Measurements from ENCODE around the gene EBF3.
A peak's percentile ranks its signal among the peaks of the same experiment; 100 is the strongest.

Gene EBF3

GRCh38 chr10:129853562-129853903 lies 110.5 kb downstream of the EBF3 start:
- Histone ChIP-seq H3K27ac (ENCODE audit: low read length) (no peak overlapping the region), H3K4me3 (ENCODE audit: low read depth in 1 of 2, low read length in 2 of 2) (no peak overlapping the region), H4K20me1 (ENCODE audit: insufficient read depth, low read length) (no peaks in the 10 kb centered on the region), H2AFZ (ENCODE audit: low read depth, low read length) (no peak overlapping the region), H3K79me2 (ENCODE audit: insufficient read depth, low read length) (no peaks in the 10 kb centered on the region), H3K9ac (ENCODE audit: low read depth, low read length) (no peak overlapping the region), H3K4me2 (ENCODE audit: insufficient read depth, low read length) (no peak overlapping the region), H3K9me3 (ENCODE audit: insufficient read depth, low read length, severe bottlenecking) (no peaks in the 10 kb centered on the region), H3K27me3 (ENCODE audit: insufficient read depth, low read length, poor library complexity) (no peaks in the 10 kb centered on the region), H3K4me1 (ENCODE audit: insufficient read depth, low read length) (no peaks in the 10 kb centered on the region), H3K36me3 (ENCODE audit: insufficient read depth, low read length) (no peaks in the 10 kb centered on the region)
- ATAC-seq (ENCODE audit: insufficient read depth, low read depth): no peak
- no peak for DNase-seq
- TF ChIP-seq, protein P1, sequence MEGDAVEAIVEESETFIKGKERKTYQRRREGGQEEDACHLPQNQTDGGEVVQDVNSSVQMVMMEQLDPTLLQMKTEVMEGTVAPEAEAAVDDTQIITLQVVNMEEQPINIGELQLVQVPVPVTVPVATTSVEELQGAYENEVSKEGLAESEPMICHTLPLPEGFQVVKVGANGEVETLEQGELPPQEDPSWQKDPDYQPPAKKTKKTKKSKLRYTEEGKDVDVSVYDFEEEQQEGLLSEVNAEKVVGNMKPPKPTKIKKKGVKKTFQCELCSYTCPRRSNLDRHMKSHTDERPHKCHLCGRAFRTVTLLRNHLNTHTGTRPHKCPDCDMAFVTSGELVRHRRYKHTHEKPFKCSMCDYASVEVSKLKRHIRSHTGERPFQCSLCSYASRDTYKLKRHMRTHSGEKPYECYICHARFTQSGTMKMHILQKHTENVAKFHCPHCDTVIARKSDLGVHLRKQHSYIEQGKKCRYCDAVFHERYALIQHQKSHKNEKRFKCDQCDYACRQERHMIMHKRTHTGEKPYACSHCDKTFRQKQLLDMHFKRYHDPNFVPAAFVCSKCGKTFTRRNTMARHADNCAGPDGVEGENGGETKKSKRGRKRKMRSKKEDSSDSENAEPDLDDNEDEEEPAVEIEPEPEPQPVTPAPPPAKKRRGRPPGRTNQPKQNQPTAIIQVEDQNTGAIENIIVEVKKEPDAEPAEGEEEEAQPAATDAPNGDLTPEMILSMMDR (IDR thresholded peaks at IDR 0.05; ENCODE audit: borderline replicate concordance, extremely low read depth, low read length, poor library complexity, severe bottlenecking): peak; percentile 54
- TF ChIP-seq EZH2 (IDR thresholded peaks at IDR 0.05; ENCODE audit: borderline replicate concordance, low read depth, low read length, severe bottlenecking): no peak

DNA sequence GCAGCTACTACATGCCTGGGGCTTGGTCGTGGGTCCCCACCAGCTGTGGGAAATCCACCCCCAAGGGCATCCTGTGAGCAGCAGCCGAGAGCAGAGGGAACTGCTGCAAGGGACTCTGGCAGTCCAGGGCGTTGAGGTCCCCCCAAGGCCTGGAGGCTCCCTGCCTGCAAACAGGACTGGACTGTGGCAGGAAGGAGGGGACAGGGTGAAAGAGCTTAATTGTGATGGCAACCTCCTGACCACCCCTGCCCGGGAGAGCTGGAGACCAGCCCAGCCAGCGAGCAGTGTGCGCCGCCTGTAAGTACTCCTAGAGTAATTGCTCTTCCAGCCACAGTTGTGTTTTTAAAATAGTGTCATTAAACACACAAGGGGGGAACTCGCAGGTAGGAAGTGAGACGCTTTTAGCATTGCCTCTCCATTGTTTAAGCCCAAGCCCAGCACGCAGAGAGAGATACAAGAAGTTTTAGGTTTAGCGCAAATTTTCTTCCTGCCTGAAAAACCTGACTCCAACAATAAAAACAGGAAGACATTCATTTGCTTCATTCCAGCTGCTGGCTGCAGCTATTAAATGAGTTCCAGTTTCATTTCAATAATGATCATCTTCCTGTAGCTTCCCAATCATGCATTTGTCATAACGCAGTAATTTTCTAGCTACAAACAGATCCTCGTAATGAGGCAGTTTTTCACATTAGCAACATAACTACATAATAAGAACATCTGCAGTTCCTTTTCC lies 111.1 kb downstream of the EBF3 start:
- Histone ChIP-seq H3K9ac (ENCODE audit: low read depth, low read length) (no peak overlapping the region), H3K4me3 (ENCODE audit: low read depth in 1 of 2, low read length in 2 of 2) (no peak overlapping the region), H3K36me3 (ENCODE audit: insufficient read depth, low read length) (no peaks in the 10 kb centered on the region), H4K20me1 (ENCODE audit: insufficient read depth, low read length) (no peaks in the 10 kb centered on the region), H3K9me3 (ENCODE audit: insufficient read depth, low read length, severe bottlenecking) (no peaks in the 10 kb centered on the region), H2AFZ (ENCODE audit: low read depth, low read length) (no peak overlapping the region), H3K27ac (ENCODE audit: low read length) (no peak overlapping the region), H3K4me2 (ENCODE audit: insufficient read depth, low read length) (no peak overlapping the region), H3K4me1 (ENCODE audit: insufficient read depth, low read length) (no peaks in the 10 kb centered on the region), H3K79me2 (ENCODE audit: insufficient read depth, low read length) (no peaks in the 10 kb centered on the region), H3K27me3 (ENCODE audit: insufficient read depth, low read length, poor library complexity) (no peaks in the 10 kb centered on the region)
- DNase-seq (no peak), ATAC-seq (ENCODE audit: insufficient read depth, low read depth) (no peak)
- TF ChIP-seq, protein P1 (IDR thresholded peaks at IDR 0.05; ENCODE audit: borderline replicate concordance, extremely low read depth, low read length, poor library complexity, severe bottlenecking): no peak
- no peak for TF ChIP-seq EZH2 (IDR thresholded peaks at IDR 0.05; ENCODE audit: borderline replicate concordance, low read depth, low read length, severe bottlenecking)

- no peak for ATAC-seq (ENCODE audit: insufficient read depth, low read depth)
- no peak overlapping the region for H3K4me3 ChIP-seq (ENCODE audit: low read depth in 1 of 2, low read length in 2 of 2)
- H3K9me3 ChIP-seq (ENCODE audit: insufficient read depth, low read length, severe bottlenecking): no peaks in the 10 kb centered on the region
- H3K9ac ChIP-seq (ENCODE audit: low read depth, low read length): no peak overlapping the region
- no peak overlapping the region for H3K27ac ChIP-seq (ENCODE audit: low read length)
- H4K20me1 ChIP-seq (ENCODE audit: insufficient read depth, low read length): no peaks in the 10 kb centered on the region
- H3K36me3 ChIP-seq (ENCODE audit: insufficient read depth, low read length): no peaks in the 10 kb centered on the region
- no peak overlapping the region for H2AFZ ChIP-seq (ENCODE audit: low read depth, low read length)
- no peaks in the 10 kb centered on the region for H3K4me1 ChIP-seq (ENCODE audit: insufficient read depth, low read length)
- no peaks in the 10 kb centered on the region for H3K79me2 ChIP-seq (ENCODE audit: insufficient read depth, low read length)
- DNase-seq: no peak
- H3K4me2 ChIP-seq (ENCODE audit: insufficient read depth, low read length): no peak overlapping the region
- H3K27me3 ChIP-seq (ENCODE audit: insufficient read depth, low read length, poor library complexity): no peaks in the 10 kb centered on the region
- TF ChIP-seq EZH2 (IDR thresholded peaks at IDR 0.05; ENCODE audit: borderline replicate concordance, low read depth, low read length, severe bottlenecking): no peak
- TF ChIP-seq, protein P1 (IDR thresholded peaks at IDR 0.05; ENCODE audit: borderline replicate concordance, extremely low read depth, low read length, poor library complexity, severe bottlenecking): no peak
These were observed 112.0 kb downstream of the EBF3 start for GRCh38 chr10:129851941-129852640.
